ENCODE results near the gene PRR22.
"Not testable (repeated sequence)": the region's sequence is repeated elsewhere in the genome, so short reads cannot be mapped to it uniquely, and the experiment has no call there.

PRR22 gene

GRCh38 chr19:5787409-5788182, 3.0 kb upstream of the PRR22 start:
- no peak for TF ChIP-seq CTCF (IDR thresholded peaks at IDR 0.05; ENCODE audit: borderline replicate concordance, control extremely low read depth, extremely low read depth, insufficient read depth, missing control alignments)
- in situ Hi-C loops (cut with MboI; ENCODE audit: low sequenced_read_pairs, unreplicated experiment), result no loop called here
- no peak for DNase-seq (ENCODE audit: low spot score)

- no peak for TF ChIP-seq CTCF (IDR thresholded peaks at IDR 0.05; ENCODE audit: borderline replicate concordance, control extremely low read depth, extremely low read depth, insufficient read depth, missing control alignments)
- in situ Hi-C loops (cut with MboI; ENCODE audit: low sequenced_read_pairs, unreplicated experiment), result no loop called here
- DNase-seq (ENCODE audit: low spot score), result no peak
Measured at GRCh38 chr19:5786593-5787408, 2.3 kb upstream of the PRR22 start.

DNA sequence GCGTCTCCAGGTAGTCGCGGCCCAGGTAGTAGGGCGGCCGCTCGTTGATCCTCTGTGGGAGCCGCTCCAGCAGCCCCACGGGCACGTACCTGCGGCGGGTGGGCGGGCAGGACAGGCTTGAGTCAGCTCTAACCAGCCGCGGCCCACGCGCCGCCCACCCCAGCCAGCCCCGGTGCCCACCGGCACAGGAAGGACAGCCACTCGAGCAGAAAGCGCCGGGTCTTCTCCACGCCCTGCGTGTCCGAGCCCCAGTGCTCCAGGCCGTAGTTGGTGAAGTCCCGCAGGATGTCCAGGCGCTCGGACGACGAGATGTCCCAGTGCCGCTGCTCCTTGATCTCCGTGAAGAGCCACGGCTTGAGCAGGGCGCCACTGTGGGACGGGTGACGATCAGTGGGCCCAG, 877 bp upstream of the PRR22 start:
- in situ Hi-C loops (cut with MboI; ENCODE audit: low sequenced_read_pairs, unreplicated experiment), result no loop called here
- DNase-seq (ENCODE audit: low spot score), result no peak
- no peak for TF ChIP-seq CTCF (IDR thresholded peaks at IDR 0.05; ENCODE audit: borderline replicate concordance, control extremely low read depth, extremely low read depth, insufficient read depth, missing control alignments)

DNA sequence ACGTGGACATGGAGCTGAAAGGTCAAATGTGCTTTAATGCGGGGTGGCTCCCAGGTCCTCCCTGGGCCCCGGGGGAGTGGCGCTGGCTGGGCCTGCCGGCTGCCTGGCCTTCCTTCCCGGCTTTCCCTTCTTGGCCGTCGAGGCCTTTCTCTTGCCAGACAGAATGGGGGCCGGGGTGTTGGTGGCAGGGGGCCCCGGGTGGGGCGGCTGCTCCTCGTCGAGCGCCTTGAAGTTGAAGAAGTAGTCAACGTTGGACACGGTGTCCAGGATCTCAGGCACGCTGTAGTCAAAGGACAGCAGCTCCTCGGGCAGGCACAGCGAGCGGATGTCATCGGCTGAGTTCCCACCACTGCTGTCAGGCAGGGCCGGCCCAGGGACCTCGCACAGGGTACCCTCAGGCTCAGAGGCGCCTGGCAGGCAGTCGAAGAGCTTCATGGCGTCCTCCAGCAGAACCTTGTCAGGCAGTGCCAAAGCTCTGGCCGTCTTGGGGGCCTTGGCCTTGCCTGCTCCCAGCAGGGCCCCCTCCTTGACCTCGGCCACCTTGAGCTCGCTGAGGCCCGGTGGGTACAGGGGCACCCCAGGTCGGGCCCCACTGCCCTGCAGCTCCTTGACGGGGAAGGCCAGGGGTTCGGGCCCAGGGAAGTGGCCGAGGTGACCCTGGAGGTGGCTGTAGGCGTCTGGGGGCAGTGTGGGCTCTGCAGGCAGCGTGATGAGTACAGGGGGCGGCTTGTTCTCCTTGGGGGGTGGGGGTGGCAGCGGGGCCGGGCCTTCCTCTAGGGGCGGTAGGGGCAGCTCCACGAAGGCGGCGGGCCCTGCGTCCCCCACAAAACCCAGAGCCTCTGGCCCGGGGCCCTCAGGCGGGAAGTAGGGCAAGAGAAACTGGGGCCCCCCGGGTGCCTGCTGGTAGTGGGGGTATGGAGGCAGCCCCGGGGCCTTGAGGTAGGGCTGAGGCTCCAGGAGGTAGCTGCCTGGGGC, 1.3 kb downstream of the PRR22 start:
- in situ Hi-C loops (cut with MboI; ENCODE audit: low sequenced_read_pairs, unreplicated experiment), result no loop called here
- TF ChIP-seq CTCF (IDR thresholded peaks at IDR 0.05; ENCODE audit: borderline replicate concordance, control extremely low read depth, extremely low read depth, insufficient read depth, missing control alignments), result no peak
- no peak for DNase-seq (ENCODE audit: low spot score)

DNA sequence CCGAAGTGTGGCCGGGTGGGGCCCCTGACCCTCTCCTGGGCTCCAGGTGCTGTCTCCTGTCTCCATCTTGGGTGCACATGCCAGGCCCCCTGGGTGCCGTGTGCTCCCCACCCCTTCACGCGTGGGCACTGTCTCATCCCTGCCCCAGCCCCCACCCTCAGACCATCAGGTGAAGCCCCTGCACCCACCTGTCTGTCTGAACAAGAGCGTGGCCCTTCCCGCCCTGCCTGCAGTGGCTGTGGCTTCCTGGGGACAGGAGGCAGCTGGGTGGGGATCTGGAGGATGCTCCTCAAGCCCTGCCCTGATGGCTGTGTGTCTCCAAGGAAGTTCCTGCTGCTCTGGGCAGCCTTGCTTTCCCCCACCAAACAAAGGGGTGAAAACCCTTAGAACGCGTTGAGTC, 2.2 kb downstream of the PRR22 start:
- in situ Hi-C loops (cut with MboI; ENCODE audit: low sequenced_read_pairs, unreplicated experiment), result no loop called here
- DNase-seq (ENCODE audit: low spot score), result no peak
- TF ChIP-seq CTCF (IDR thresholded peaks at IDR 0.05; ENCODE audit: borderline replicate concordance, control extremely low read depth, extremely low read depth, insufficient read depth, missing control alignments), result no peak

DNA sequence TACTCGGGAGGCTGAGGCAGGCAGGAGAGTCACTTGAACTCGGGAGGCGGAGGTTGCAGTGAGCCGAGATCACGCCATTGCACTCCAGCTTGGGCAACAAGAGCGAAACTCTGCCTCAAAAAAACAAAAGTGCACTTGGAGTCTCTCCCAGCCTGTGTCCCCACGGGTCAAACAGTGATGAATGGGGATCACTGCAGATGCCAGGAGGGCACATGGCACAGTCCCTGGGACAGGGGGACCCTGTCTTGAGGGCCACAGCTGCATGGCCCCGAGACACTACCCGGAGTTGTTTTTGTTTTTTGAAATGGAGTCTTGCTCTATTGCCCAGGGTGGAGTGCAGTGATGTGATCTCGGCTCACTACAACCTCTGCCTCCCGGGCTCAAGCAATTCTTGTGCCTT, 3.6 kb downstream of the PRR22 start:
- in situ Hi-C loops (cut with MboI; ENCODE audit: low sequenced_read_pairs, unreplicated experiment); DNase-seq (ENCODE audit: low spot score): not testable (repeated sequence)
